Ramos (cell line): ENCODE data around the gene LYPD6.

Source experiments
- in situ Hi-C: fragments of 300-500 bp; cut with MboI; formaldehyde crosslinking; loops from one replicate; pipeline ENCODE4 v1.14.3; 2022; ENCODE audit warnings: low sequenced_read_pairs; ENCODE audit not compliant: unreplicated experiment

Gene LYPD6

GRCh38 chr2:149399934-149400615 lies 69.7 kb downstream of the LYPD6 start:
- in situ Hi-C loops, result no loop called here

DNA sequence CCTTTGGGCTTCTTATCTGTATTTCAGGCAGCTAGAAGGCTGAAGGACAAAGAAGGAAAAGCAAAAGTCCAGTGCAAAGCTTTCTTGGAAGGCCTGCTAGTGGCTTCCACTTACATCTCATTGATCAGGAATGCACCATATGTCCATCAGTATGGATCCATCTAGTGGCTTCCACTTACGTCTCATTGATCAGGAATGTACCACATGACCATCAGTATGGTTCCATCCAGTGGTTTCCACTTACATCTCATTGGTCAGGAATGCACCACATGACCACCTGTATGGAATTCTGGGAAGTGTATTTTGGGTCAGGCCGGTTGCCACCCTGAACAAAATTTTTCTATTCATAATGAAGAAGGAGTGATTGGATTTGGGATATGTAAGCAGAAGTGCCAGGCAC lies 70.6 kb downstream of the LYPD6 start:
- in situ Hi-C loops, result no loop called here

GRCh38 chr2:149409506-149409905 lies 79.1 kb downstream of the LYPD6 start:
- in situ Hi-C loops, result no loop called here

DNA sequence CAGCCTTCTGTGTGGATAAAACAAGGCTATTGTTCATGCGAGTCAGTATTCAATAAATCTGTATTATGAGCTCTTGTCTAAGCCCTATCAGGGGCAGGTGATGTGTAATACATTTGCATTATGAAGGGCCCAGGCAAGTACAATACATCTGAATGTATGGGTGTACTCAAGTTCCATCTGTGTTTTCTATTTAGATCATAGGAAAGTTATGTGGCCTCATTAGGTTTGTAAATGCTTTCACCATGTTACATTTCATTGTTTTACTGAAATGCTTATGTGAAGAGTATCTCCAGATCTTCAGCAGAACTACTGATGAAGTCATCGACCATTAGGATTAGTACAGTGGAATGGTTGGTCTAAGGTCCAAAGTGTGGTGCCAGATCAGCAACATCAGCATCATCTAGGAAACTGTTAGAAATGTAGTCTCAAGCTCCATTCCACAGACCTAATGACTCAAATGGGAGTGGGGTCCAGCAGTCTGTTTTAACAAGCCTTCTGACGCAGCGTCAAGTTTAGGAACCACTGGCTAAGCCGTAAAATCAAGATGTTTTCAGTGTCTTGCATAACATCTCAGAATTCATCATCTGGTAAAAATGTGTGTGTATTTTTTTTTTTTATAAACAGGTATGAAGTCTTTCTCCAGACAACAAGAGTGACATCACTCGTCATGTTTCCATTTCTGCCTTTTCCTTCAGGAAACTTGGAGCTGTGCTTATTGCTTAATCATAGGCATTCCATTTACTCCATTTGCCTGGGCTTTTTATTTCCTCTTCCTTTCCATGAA lies 80.5 kb downstream of the LYPD6 start:
- in situ Hi-C loops, result no loop called here

DNA sequence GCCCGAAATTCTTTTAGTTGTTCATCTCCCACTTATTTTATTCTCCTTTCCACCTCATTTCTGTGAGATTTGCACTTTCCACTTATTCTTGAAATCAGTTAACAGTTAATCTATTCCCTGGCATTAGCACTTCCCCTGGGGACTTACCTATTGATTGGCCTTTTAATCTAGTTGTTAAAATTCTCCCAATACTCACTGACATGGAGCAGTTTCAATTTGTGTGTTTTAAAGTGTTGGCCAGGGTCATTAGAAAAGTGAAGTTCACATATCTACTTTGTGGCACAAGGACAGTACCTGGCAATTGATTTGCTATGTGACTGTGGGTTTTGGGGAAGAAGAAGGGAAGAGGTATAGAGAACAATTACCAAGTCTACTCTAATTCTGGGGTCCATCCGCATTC lies 83.1 kb downstream of the LYPD6 start:
- in situ Hi-C loops, result no loop called here

- in situ Hi-C loops, result no loop called here
Measured at GRCh38 chr2:149415086-149415485, 84.7 kb downstream of the LYPD6 start.

DNA sequence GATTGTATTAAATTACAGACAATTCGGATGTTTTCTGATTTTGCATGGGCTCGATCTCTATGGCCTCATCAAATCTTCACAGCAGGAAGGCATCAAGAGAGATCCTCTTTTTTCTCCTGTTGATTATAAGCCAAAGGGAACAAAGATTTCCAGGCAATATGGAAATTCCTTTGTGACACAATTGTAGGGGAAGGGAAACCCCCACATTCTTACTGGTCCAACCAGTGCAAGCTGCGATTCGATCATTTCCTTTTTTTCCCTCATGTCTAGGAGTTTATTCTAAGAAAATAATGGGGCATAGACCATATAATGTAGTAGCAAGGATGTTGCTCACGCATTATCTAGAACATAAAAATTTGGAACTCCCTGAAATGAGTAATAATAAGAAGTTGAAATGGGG lies 87.7 kb downstream of the LYPD6 start:
- in situ Hi-C loops, result no loop called here

DNA sequence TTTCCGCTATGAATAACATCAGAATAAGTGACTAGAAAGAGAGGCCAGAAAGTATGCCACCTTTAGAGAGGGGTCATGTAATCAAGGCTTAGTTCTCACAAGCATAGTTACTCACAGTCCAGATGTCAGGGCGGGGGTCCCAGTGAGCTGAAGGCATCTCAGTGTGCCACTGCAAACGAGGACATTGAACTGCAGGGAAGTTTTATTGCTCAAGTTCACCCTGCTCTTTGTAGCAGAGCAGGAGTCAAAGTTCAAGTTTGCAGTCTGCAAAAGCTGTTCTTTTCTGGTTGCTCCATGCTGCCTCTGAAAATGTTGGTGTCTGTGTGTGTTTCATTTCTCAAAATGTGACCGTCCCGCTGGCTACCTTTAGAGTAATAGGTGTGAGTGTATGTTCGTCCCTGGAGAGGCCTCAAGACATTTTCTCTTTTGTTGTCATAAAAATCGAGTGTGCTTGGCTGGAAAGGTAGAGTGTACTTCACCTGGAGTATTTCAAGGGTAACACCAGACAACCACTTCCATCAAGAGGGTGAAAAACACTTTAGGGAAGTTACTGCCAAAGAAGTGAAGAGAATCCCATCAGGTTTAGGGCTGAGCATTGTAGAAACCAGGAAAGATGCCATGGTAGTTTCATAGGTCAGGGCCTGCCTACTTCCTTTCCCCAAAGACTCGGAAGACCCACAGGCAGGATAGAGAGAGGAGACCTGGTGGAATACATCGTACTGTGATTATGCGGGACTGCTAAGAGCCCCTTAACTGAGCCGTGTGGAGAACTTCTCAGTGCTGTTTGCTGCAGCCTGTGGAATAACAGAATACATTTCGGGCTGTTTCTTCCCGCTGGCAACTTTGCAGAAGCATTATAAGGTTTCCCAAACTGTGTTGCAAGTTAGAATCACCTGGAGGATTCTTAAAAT lies 89.9 kb downstream of the LYPD6 start:
- in situ Hi-C loops, result no loop called here

GRCh38 chr2:149421791-149422190 lies 91.4 kb downstream of the LYPD6 start:
- in situ Hi-C loops, result no loop called here

DNA sequence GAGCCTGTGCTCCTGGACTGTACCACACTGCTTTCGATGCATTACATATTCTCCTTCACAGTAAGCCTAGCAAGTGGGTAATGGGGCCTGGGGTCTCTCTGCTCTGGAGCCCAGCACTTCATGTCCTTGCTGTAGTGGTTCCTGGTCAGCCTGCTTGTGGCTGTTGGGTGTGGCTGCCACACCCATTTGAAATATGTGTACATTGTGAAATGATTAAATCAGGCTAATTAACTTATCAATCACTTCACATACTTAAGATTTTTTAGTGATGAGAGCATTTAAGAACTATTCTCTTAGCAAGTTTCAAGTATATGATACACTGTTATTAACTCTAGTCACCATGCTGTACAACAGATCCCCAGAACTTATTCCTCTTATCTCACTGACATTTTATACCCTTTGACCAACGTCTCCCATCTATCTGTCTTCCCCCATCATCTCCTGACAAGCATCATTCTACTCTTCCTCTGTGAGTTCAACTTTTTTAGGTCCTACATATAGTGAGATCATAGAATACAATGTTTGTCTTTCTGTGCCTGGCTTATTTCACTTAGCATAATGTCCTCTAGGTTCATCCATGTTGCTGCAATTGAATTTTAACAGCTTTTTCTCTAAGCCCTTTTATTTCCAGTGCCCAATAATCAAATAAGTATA lies 92.1 kb downstream of the LYPD6 start:
- in situ Hi-C loops, result no loop called here

DNA sequence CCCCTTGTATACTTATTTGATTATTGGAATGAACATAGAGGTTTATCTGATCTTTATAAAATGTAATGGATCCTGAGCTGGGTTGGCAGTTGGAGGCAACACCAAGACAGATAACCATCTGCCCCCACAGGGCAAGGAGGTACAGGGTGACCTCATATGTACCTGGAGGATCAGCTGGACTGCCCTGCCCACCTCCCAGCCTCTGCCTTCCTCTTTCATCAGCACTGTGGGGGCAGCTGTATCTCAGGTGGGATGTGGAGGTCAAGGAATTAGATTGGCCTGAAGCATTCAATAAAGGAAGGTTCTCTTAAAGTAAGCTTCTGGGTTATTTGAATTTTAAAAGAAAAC lies 92.6 kb downstream of the LYPD6 start:
- in situ Hi-C loops, result no loop called here

- in situ Hi-C loops, result no loop called here
Measured at GRCh38 chr2:149423630-149424029, 93.2 kb downstream of the LYPD6 start.

GRCh38 chr2:149427387-149427786 lies 97.0 kb downstream of the LYPD6 start:
- in situ Hi-C loops, result no loop called here

GRCh38 chr2:149428783-149429182 lies 98.4 kb downstream of the LYPD6 start:
- in situ Hi-C loops, result no loop called here

GRCh38 chr2:149430743-149431736 lies 100.7 kb downstream of the LYPD6 start:
- in situ Hi-C loops, result no loop called here

DNA sequence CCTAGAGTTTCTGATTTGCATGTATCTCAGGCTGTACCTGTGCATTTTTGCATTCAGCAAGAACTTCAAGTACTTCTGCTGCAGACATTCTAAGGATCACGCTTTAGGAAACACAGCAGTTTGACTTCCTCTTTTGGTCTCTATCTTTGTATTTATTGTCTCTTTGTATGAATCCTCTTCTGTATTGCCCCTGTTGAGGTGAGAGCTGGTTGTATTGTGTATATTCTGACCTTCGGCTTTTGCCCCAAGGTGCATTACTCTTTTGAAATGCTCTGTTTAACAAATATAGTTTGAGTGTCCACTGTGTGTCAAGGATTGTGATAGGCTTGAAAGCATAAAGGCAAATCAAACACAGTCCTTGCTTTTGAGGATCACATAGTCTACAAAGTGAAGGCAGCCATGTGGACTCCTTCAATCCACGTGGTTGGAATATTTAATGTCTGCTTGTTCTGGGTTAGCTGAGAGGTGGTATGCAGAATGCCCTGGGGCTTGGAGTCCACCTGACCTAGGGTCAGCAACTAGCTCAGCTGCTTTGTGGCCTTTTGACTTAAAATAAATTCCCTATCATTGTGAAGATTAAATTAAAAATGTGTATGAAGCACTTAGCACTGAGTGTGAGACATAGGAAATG lies 108.1 kb downstream of the LYPD6 start:
- in situ Hi-C loops, result no loop called here

- in situ Hi-C loops, result no loop called here
Measured at GRCh38 chr2:149441255-149441654, 110.9 kb downstream of the LYPD6 start.

GRCh38 chr2:149442346-149442745 lies 112.0 kb downstream of the LYPD6 start:
- in situ Hi-C loops, result no loop called here

DNA sequence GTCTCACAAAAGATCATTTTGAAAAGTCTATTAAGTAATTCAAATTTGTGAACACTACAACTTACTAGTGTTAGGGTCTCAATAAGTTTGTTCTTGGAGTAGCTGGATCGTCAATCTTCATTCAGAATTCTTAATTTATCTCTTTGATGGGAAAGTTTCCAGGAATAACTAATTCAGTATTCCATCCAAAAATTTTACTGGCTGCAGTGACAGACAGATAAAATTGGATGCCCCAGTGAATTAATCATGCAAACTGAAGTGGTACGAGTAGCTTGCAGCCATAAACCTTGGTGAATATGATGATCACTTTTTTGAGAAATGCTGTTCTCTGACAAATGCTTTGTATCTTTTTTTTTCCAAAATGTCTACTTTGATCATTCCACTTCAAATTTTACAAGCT lies 112.8 kb downstream of the LYPD6 start:
- in situ Hi-C loops, result no loop called here
